GM18858 (cell line): ENCODE measurements around the gene CCDC3.
"Not testable (repeated sequence)": the region's sequence is repeated elsewhere in the genome, so short reads cannot be mapped to it uniquely, and the experiment has no call there.

Source experiments
- ATAC-seq: cut with Tn5 transposase; IDR thresholded peaks from one replicate; pipeline ENCODE4 v1.9.1; 2021; ENCODE audit not compliant: unreplicated experiment

The CCDC3 gene

GRCh38 chr10:13001887-13002212, 337 bp upstream of the CCDC3 start:
- no peak for ATAC-seq

GRCh38 chr10:13000431-13000830, 1.1 kb downstream of the CCDC3 start:
- no peak for ATAC-seq

GRCh38 chr10:12999849-13000248, 1.7 kb downstream of the CCDC3 start:
- ATAC-seq: no peak

- no peak for ATAC-seq
Measured at GRCh38 chr10:12995425-12995861, 6.1 kb downstream of the CCDC3 start.

DNA sequence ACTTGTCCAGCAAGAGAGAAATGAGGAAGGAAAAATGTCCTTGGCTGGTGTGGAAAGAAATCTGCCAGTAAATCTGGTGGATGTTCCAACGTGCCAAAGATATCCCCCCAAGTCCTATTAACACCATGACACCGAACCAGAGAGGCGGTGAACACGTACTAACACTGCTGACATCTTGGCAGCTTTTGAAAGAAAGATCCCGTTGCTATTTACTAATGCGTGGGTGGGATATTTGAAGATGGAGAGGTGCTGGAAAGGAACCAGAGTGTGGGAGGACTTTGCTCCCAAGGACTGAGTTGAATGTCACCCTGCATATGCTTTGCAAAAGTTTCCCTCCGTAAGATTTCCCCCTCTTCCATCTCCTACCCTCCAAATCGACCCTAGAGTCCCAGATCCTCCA, 7.9 kb downstream of the CCDC3 start:
- ATAC-seq: no peak

DNA sequence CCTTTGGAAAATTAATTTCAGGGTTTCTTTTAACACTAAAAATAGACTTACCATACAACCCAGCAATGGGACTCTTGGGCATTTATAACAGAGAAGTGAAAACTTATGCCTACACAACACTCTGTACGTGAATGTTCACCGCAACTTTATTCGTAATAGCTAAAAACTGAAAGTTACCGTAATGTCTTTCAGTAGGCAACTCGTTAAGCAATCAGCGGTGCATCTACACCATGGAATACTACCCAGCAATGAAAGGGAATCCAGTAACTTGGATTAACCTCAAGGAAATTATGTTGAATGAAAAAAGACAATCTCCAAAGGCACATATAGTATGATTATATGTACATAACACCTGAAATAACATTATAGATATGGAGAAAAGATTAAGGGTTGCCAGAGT, 16.2 kb downstream of the CCDC3 start:
- ATAC-seq: no peak

GRCh38 chr10:12984165-12984747, 17.3 kb downstream of the CCDC3 start:
- no peak for ATAC-seq

GRCh38 chr10:12983568-12983967, 17.9 kb downstream of the CCDC3 start:
- ATAC-seq: not testable (repeated sequence)

DNA sequence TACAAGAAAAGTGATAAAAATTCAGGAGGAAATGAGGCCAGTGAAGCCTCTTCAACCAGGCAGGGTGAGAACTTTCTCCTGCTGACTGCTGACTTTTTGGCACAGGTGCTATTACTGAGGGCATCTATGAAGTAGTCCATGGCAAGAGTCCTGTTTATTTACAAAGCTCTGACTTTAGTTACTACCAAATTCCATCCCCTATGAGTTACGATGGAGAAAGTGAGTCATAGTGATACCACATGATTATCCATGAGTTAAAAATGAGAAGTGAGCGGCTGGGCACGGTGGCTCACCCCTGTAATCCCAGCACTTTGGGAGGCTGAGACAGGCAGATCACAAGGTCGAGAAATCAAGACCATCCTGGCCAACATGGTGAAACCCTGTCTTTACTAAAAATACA, 19.9 kb downstream of the CCDC3 start:
- no peak for ATAC-seq

GRCh38 chr10:12980713-12981306, 20.7 kb downstream of the CCDC3 start:
- no peak for ATAC-seq

DNA sequence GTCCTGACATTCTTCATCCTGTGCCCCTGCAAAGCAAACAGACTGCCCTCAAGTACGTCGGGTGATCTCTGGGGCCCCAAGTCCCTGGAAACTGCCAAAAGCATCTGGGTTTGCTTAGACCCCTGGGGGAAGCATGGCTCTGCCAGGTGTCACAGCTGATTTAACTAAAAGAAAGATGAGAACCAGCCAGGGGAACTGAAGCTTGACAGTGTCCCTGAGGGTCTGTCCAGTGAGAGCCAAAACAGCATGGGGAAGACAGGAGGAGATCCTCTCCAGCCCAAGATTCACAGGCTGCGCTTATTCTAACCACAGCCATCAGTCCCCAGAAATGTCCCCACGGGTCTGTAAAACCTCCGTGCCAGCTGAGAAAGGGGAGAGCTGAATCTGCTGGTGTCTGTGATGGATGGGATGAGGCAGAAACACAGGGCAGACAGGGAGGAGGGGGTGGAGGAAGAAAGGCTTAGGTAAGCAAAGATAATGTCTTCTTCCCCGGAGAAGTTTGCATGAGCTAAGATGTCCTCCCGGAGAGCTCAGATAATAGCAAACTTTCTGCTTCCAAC, 21.3 kb downstream of the CCDC3 start:
- ATAC-seq: no peak

GRCh38 chr10:12978891-12979290, 22.6 kb downstream of the CCDC3 start:
- no peak for ATAC-seq

- ATAC-seq: no peak
Measured at GRCh38 chr10:12975906-12976305, 25.6 kb downstream of the CCDC3 start.

DNA sequence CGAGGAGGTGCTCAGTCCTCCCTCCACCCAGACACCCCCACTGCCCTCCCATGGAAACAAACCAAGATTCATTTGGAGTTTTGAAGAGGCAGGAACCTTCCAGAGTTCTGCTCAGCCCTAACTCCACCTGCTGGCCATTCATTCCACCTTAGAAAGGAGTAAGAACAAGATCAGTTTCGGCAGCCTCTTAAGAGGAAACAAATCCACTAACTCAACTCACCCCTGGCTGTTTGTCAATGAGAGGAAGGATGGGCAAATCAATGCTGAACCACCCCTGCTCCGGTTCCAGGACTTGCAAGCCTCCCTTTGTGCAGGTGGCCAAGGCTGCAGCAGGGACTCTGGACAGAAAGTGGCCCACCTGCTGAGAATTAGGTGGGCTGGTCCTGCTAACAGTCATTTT, 26.2 kb downstream of the CCDC3 start:
- no peak for ATAC-seq

DNA sequence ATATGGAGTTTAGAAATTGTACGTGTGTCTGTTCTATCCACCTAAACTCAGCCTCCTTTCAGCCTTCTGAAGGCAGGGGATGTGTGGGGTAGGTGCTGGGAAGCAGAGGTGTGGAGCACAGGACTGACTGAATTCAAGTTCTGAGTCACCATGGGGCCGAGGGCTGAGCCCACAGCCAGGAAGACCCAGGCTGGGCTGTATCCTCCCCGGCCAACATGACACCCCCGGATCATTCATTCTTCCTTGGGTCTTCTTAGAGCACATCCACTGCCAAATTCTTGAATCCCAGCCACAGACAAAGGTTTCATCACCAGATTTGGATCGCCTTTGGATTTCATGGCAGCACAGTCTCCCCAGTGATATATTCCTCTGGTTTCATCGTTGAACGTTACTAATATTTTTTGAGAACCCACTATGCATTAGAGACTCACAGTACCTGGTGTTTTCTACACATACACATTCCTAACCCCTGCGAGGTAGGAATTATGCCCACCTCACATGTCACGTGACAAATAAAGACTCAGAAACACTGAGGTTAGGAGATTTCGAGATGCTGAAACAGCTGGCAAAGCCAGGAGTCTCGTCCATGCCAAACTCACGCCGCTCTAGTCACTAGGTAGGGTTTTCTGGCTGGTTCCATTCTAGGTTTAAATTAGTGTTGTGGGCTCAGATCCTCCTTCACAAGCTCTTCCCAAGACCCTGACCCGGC, 26.9 kb downstream of the CCDC3 start:
- no peak for ATAC-seq

DNA sequence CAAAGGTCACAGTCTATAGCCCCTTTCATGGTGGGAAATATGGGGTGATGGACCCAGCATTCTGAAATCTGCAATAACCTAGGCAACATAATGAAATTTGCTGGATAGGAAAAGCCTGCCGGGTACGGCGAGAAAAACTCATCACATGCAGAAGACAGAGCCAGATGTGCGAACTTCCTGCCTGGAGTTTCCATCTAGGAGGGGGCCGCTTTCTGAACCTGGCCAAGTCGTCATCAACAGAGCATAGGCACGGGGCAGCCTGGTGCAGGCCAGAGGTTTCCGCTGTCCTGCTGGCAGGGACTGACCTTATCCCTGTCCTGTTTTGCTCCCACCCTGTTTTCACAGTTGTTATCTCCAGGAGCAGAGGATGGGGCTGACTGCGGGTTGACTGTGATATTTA, 27.4 kb downstream of the CCDC3 start:
- ATAC-seq: no peak

GRCh38 chr10:12973149-12973718, 28.3 kb downstream of the CCDC3 start:
- ATAC-seq: no peak

DNA sequence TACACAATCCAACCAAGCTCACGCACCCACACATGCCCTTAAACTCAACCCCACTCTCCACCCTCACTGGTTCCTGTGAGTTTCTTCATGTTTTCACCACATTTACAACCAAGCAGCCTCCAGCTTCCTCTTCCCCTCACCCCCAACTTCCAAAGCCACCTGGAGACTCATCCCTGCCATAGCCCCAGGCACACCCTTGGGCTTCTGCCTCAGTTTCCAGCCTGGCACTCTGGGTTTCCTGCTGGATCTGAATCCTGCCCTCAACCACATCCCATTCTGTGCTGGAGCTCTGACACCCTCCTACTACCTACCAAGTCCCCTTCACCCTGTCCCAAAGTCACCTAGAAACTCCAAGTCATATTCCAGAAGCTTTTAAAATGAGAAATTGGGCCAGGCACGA, 29.4 kb downstream of the CCDC3 start:
- no peak for ATAC-seq

DNA sequence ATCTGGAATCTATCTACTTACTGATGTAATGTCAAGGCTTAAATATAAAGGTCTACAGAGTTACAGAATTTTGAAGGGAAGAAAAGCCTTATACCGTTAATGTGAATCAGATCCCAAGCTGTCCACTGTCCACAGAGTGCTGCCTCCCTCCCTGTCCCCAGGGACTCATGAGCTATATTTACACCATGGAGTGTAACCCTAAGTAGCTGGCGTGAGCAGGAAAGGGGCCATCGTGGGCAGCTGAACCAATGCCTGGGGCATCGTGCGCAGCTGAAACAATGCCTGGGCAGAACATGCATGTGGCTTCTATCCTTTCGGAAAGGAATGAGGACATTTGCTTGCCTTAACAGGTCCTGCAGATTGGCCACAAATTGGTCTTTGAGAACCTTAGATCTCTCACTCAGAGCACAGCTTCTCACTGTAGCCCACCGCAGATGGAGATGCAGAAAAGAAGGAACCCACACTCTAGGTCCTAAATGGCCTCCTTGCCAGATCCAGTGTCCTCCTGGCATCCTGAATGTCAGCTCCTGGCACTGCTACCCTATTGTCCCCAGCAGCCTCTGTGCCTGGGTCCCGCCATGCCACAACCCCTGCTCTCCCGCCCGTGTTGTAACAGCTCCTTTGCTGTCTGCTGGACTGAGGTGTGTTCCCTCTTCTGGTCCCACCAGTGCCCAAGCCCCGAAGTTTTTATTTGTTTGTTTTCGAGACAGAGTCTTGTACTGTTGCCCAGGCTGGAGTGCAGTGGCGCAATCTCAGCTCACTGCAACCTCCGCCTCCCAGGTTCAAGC, 30.3 kb downstream of the CCDC3 start:
- no peak for ATAC-seq

- no peak for ATAC-seq
Measured at GRCh38 chr10:12969951-12970350, 31.6 kb downstream of the CCDC3 start.

GRCh38 chr10:12966067-12966466, 35.4 kb downstream of the CCDC3 start:
- no peak for ATAC-seq
